ENCODE data around the gene SH2D4B. TPM values are rescaled to one million over a fixed set of nuclear protein-coding genes. Genes with fewer than 3 reads are reported as not detected.

Gene SH2D4B
- polyA plus RNA-seq, 10 donors = 0.07 to 0.16 (median 0.10) TPM; not detected in 2

- DNase-seq = no peak
Measured at GRCh38 chr10:80589726-80590373, 52.1 kb downstream of the SH2D4B start.

GRCh38 chr10:80590585-80591125 is 53.0 kb downstream of the SH2D4B start:
- DNase-seq = no peak

GRCh38 chr10:80596391-80597257 is 58.9 kb downstream of the SH2D4B start:
- no peak for DNase-seq

GRCh38 chr10:80598084-80598798 is 60.5 kb downstream of the SH2D4B start:
- DNase-seq = no peak

- no peak for DNase-seq
Measured at GRCh38 chr10:80598951-80599350, 61.2 kb downstream of the SH2D4B start.

- DNase-seq = peak in 2 of 3 donors; percentile 30
Measured at GRCh38 chr10:80599424-80599847, 61.7 kb downstream of the SH2D4B start.

GRCh38 chr10:80600256-80600655 is 62.6 kb downstream of the SH2D4B start:
- no peak for DNase-seq

- DNase-seq = no peak
Measured at GRCh38 chr10:80602881-80603280, 65.2 kb downstream of the SH2D4B start.

- no peak for DNase-seq
Measured at GRCh38 chr10:80603516-80603915, 65.8 kb downstream of the SH2D4B start.

GRCh38 chr10:80608706-80609105 is 71.0 kb downstream of the SH2D4B start:
- DNase-seq = no peak

GRCh38 chr10:80609331-80609730 is 71.6 kb downstream of the SH2D4B start:
- no peak for DNase-seq

- DNase-seq = no peak
Measured at GRCh38 chr10:80611481-80612185, 73.9 kb downstream of the SH2D4B start.

- DNase-seq = no peak
Measured at GRCh38 chr10:80612261-80612660, 74.6 kb downstream of the SH2D4B start.

- no peak for DNase-seq
Measured at GRCh38 chr10:80613466-80614170, 75.9 kb downstream of the SH2D4B start.

GRCh38 chr10:80614576-80615416 is 77.1 kb downstream of the SH2D4B start:
- no peak for DNase-seq

GRCh38 chr10:80617807-80618206 is 80.1 kb downstream of the SH2D4B start:
- DNase-seq = no peak

GRCh38 chr10:80619036-80619435 is 81.3 kb downstream of the SH2D4B start:
- no peak for DNase-seq

- DNase-seq = no peak
Measured at GRCh38 chr10:80622153-80622552, 84.5 kb downstream of the SH2D4B start.

GRCh38 chr10:80630324-80630723 is 92.6 kb downstream of the SH2D4B start:
- no peak for DNase-seq

- no peak for DNase-seq
Measured at GRCh38 chr10:80632742-80633141, 95.0 kb downstream of the SH2D4B start.
